Chondrocyte (in vitro differentiated cells): ENCODE data around the gene TNIP1. TPM values are rescaled to one million over a fixed set of nuclear protein-coding genes. Genes with fewer than 3 reads are reported as not detected.
A peak's percentile ranks its signal among the peaks of the same experiment; 100 is the strongest.

ENCODE experiments used
- DNase-seq: peaks from one replicate; pipeline ENCODE4 v3.0.0; 2021; ENCODE audit warnings: mixed read lengths, low spot score
- H3K27ac Mint-ChIP-seq: one replicate; pipeline ENCODE4 v1.8.0; 2021; ENCODE audit warnings: mild to moderate bottlenecking, moderate library complexity, mixed read lengths; ENCODE audit not compliant: unreplicated experiment
- H3K27me3 Mint-ChIP-seq: 2 replicates; pipeline ENCODE4 v1.8.0; 2021; ENCODE audit warnings: low read depth, mixed read lengths
- H3K36me3 Mint-ChIP-seq: 2 replicates; pipeline ENCODE4 v1.8.0; 2021; ENCODE audit warnings: low read depth, mixed read lengths
- H3K4me1 Mint-ChIP-seq: 2 replicates; pipeline ENCODE4 v1.8.0; 2021; ENCODE audit warnings: low read depth, mild to moderate bottlenecking, mixed read lengths
- H3K4me3 Mint-ChIP-seq: one replicate; pipeline ENCODE4 v1.8.0; 2021; ENCODE audit warnings: mild to moderate bottlenecking, moderate library complexity, mixed read lengths; ENCODE audit not compliant: unreplicated experiment
- H3K9me3 Mint-ChIP-seq: 2 replicates; pipeline ENCODE4 v1.8.0; 2021; ENCODE audit warnings: low read depth, mixed read lengths
- CTCF ChIP-seq: fragments of 200-600 bp; sonication (generic); IDR thresholded peaks from 2 replicates; pipeline ENCODE4 v1.5.0; 2021; ENCODE audit warnings: antibody characterized with exemption, mild to moderate bottlenecking, moderate library complexity
- total RNA-seq: library from RNA; stranded (reverse); gene quantifications from 3 replicates; pipeline ENCODE4 v1.2.1, GENCODE V29; 2021

Gene TNIP1
- total RNA-seq, 1 donor from 2014 or later: 75.6 TPM

- DNase-seq: no peak
- Mint-ChIP-seq H3K9me3 (no peaks in the 10 kb centered on the region), H3K27me3 (peaks cover 5% of the 10 kb centered on the region), H3K36me3 (no peaks in the 10 kb centered on the region), H3K4me1 (peaks cover 11% of the 10 kb centered on the region), H3K4me3 (no peak overlapping the region), H3K27ac (no peak overlapping the region)
- no peak for TF ChIP-seq CTCF
Observed at GRCh38 chr5:151003503-151003860, 77.4 kb downstream of the TNIP1 start.

GRCh38 chr5:151002681-151003502 is 77.9 kb downstream of the TNIP1 start:
- peaks cover 11% of the 10 kb centered on the region for H3K4me1 Mint-ChIP-seq
- H3K27ac Mint-ChIP-seq: no peak overlapping the region
- DNase-seq: no peak
- H3K9me3 Mint-ChIP-seq: no peaks in the 10 kb centered on the region
- H3K4me3 Mint-ChIP-seq: no peak overlapping the region
- peaks cover 5% of the 10 kb centered on the region for H3K27me3 Mint-ChIP-seq
- no peaks in the 10 kb centered on the region for H3K36me3 Mint-ChIP-seq
- no peak for TF ChIP-seq CTCF

GRCh38 chr5:151002250-151002649 is 78.6 kb downstream of the TNIP1 start:
- Mint-ChIP-seq H3K36me3 (no peaks in the 10 kb centered on the region), H3K27me3 (peaks cover 5% of the 10 kb centered on the region), H3K4me1 (peaks cover 11% of the 10 kb centered on the region), H3K4me3 (no peak overlapping the region), H3K9me3 (no peaks in the 10 kb centered on the region), H3K27ac (no peak overlapping the region)
- peak; percentile 81 for TF ChIP-seq CTCF
- no peak for DNase-seq

- no peak for TF ChIP-seq CTCF
- Mint-ChIP-seq H3K27ac (no peak overlapping the region), H3K4me3 (no peak overlapping the region), H3K4me1 (peaks cover 10% of the 10 kb centered on the region), H3K27me3 (peaks cover 5% of the 10 kb centered on the region), H3K9me3 (no peaks in the 10 kb centered on the region), H3K36me3 (no peaks in the 10 kb centered on the region)
- no peak for DNase-seq
Observed at GRCh38 chr5:151001436-151001835, 79.4 kb downstream of the TNIP1 start.

GRCh38 chr5:150999704-151000442 is 81.0 kb downstream of the TNIP1 start:
- Mint-ChIP-seq H3K9me3 (no peaks in the 10 kb centered on the region), H3K27ac (no peak overlapping the region), H3K27me3 (peaks cover 5% of the 10 kb centered on the region), H3K4me3 (no peak overlapping the region), H3K4me1 (peaks cover 7% of the 10 kb centered on the region), H3K36me3 (no peaks in the 10 kb centered on the region)
- no peak for DNase-seq
- no peak for TF ChIP-seq CTCF
